ENCODE data around the gene PTCD3. TPM values are rescaled to one million over a fixed set of nuclear protein-coding genes. Genes with fewer than 3 reads are reported as not detected.

PTCD3 gene
- polyA plus RNA-seq, 1 donor (not counting 4 experiments of a cell fraction or from before 2014, with no cell fraction given), result 93.1 TPM

GRCh38 chr2:86140969-86141392, 34.9 kb downstream of the PTCD3 start:
- H2AFZ ChIP-seq (ENCODE audit: control insufficient read depth, low read length), result no peak overlapping the region
- no peak for TF ChIP-seq EZH2 (IDR thresholded peaks at IDR 0.05; ENCODE audit: low read length)
- TF ChIP-seq CTCF (optimal IDR thresholded peaks at IDR 0.05 in 1 of 3, IDR thresholded peaks at IDR 0.05 in 1 of 3, conservative IDR thresholded peaks at IDR 0.05 in 1 of 3; ENCODE audit: extremely low read depth in 1 of 3, insufficient read depth in 2 of 3, low read length in 3 of 3), result no peak

DNA sequence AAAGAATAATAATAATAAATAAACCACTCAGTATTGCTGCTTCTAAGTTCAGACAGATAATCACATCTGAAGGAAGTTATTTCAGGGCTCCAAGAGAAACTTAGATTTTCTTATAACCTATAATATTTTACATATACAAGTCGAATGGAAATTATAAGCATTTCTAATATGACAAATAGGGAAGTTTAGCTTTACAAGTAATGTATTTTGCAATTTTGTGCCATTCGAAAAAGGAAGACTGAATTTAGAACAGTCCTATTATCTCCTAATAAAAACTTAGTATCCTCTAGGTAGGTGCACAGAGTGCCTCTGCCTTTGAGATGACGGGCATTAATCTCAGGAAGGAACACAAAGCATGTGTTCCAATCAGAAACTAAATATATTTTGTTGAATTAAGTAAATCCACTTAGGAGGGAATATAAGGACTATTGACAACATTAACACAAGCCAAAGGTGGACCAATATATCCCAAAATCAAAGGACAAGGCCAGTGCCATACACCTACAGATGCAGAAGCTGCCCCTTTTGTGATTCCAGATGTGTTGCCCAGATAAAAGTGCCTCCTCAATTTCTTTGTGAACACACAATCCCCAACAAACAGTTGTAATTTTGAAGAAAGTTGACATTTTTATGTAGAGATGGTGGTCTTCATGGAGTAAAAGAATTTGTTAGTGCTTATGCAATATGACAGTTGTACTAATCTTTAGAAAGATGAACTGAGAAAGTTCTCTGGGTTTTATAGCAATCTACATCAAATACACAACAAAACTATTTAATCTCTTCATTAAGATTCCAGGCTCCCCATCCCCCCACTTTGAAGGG, 36.6 kb downstream of the PTCD3 start:
- no peak for FAIRE-seq
- H3K36me3 ChIP-seq (ENCODE audit: control insufficient read depth in 2 of 2, extremely low read depth in 1 of 2, insufficient read depth in 2 of 2, low read length in 2 of 2), result peaks cover 23 to 35% of the 10 kb centered on the region in 2 experiments
- dilution Hi-C loops (cut with MboI; ENCODE audit: extremely low pct_ligation_motif_present, low sequenced_read_pairs), result no loop called here
- no peaks in the 10 kb centered on the region for H3K9me3 ChIP-seq (ENCODE audit: control insufficient read depth, low read depth, low read length)
- no peak overlapping the region for H3K4me3 ChIP-seq (ENCODE audit: control insufficient read depth in 2 of 3, extremely low read depth in 1 of 3, insufficient read depth in 2 of 3, low read depth in 1 of 3, low read length in 3 of 3)
- H3K27ac ChIP-seq (ENCODE audit: control insufficient read depth, insufficient read depth, low read length), result no peak overlapping the region
- no peak for DNase-seq (ENCODE audit: low read depth, low spot score)
- H3K4me2 ChIP-seq (ENCODE audit: control insufficient read depth, extremely low read depth, insufficient read depth, low read depth, low read length), result no peak overlapping the region
- H2AFZ ChIP-seq (ENCODE audit: control insufficient read depth, low read length), result no peak overlapping the region
- no peaks in the 10 kb centered on the region for H3K4me1 ChIP-seq (ENCODE audit: control insufficient read depth, extremely low read depth, insufficient read depth, low read length)
- H3K27me3 ChIP-seq (ENCODE audit: control insufficient read depth, extremely low read depth, insufficient read depth, low read length), result no peaks in the 10 kb centered on the region
- H3K9me1 ChIP-seq (ENCODE audit: control insufficient read depth, extremely low read depth, insufficient read depth, low read length), result no peaks in the 10 kb centered on the region
- H4K20me1 ChIP-seq (ENCODE audit: control insufficient read depth, extremely low read depth, insufficient read depth, low read length), result no peaks in the 10 kb centered on the region
- TF ChIP-seq EZH2 (IDR thresholded peaks at IDR 0.05; ENCODE audit: low read length), result no peak
- no peak for TF ChIP-seq CTCF (optimal IDR thresholded peaks at IDR 0.05 in 1 of 3, IDR thresholded peaks at IDR 0.05 in 1 of 3, conservative IDR thresholded peaks at IDR 0.05 in 1 of 3; ENCODE audit: extremely low read depth in 1 of 3, insufficient read depth in 2 of 3, low read length in 3 of 3)
- no peaks in the 10 kb centered on the region for H3K79me2 ChIP-seq (ENCODE audit: control insufficient read depth, insufficient read depth, low read length)
- H3K9ac ChIP-seq (ENCODE audit: control insufficient read depth, extremely low read depth, insufficient read depth, low read length), result no peak overlapping the region

More at GRCh38 chr2:86140969-86141392, 34.9 kb downstream of the PTCD3 start:
- no peaks in the 10 kb centered on the region for H4K20me1 ChIP-seq (ENCODE audit: control insufficient read depth, extremely low read depth, insufficient read depth, low read length)
- no peaks in the 10 kb centered on the region for H3K9me1 ChIP-seq (ENCODE audit: control insufficient read depth, extremely low read depth, insufficient read depth, low read length)
- DNase-seq (ENCODE audit: low read depth, low spot score) (no peak), FAIRE-seq (no peak)
- no peaks in the 10 kb centered on the region for H3K79me2 ChIP-seq (ENCODE audit: control insufficient read depth, insufficient read depth, low read length)
- H3K36me3 ChIP-seq (ENCODE audit: control insufficient read depth in 2 of 2, extremely low read depth in 1 of 2, insufficient read depth in 2 of 2, low read length in 2 of 2), result peaks cover 23 to 45% of the 10 kb centered on the region in 2 experiments
- no peak overlapping the region for H3K27ac ChIP-seq (ENCODE audit: control insufficient read depth, insufficient read depth, low read length)
- H3K9ac ChIP-seq (ENCODE audit: control insufficient read depth, extremely low read depth, insufficient read depth, low read length), result no peak overlapping the region
- H3K4me1 ChIP-seq (ENCODE audit: control insufficient read depth, extremely low read depth, insufficient read depth, low read length), result no peaks in the 10 kb centered on the region
- no peak overlapping the region for H3K4me2 ChIP-seq (ENCODE audit: control insufficient read depth, extremely low read depth, insufficient read depth, low read depth, low read length)
- H3K4me3 ChIP-seq (ENCODE audit: control insufficient read depth in 2 of 3, extremely low read depth in 1 of 3, insufficient read depth in 2 of 3, low read depth in 1 of 3, low read length in 3 of 3), result no peak overlapping the region
- no peaks in the 10 kb centered on the region for H3K27me3 ChIP-seq (ENCODE audit: control insufficient read depth, extremely low read depth, insufficient read depth, low read length)
- H3K9me3 ChIP-seq (ENCODE audit: control insufficient read depth, low read depth, low read length), result no peaks in the 10 kb centered on the region
- dilution Hi-C loops (cut with MboI; ENCODE audit: extremely low pct_ligation_motif_present, low sequenced_read_pairs), result no loop called here

Measured in keratinocyte (primary cell).